Activated B cell treated with CpG ODN at 0.5 μM for 24 hours (primary cell): ENCODE results near the gene PRKCZ. TPM values are rescaled to one million over a fixed set of nuclear protein-coding genes. Genes with fewer than 3 reads are reported as not detected.

Experiments used
- ATAC-seq: fragments of 200-7000 bp; cut with Tn5 transposase; one replicate; pipeline ENCODE4 v1.10.0; 2021; ENCODE audit warnings: low read depth, mild to moderate bottlenecking, moderate library complexity
- CTCF ChIA-PET: fragments of 350-600 bp; sonication (Branson Sonifier 250); formaldehyde crosslinking; loops from one replicate; lab custom pipeline; 2021; ENCODE audit warnings: antibody characterized with exemption; lab: Charles Lee
- POLR2A ChIA-PET: fragments of 350-600 bp; sonication (Branson Sonifier 250); formaldehyde crosslinking; loops from one replicate; lab custom pipeline; 2021; ENCODE audit warnings: antibody characterized with exemption; lab: Charles Lee
- DNase-seq: peaks from one replicate; pipeline ENCODE4 v3.0.0; 2022
- H3K27ac Mint-ChIP-seq: one replicate; pipeline ENCODE4 v1.8.0; 2020; ENCODE audit warnings: mixed read lengths
- H3K27me3 Mint-ChIP-seq: one replicate; pipeline ENCODE4 v1.8.0; 2021; ENCODE audit warnings: mixed read lengths
- H3K36me3 Mint-ChIP-seq: one replicate; pipeline ENCODE4 v1.8.0; 2021; ENCODE audit warnings: low read depth, mixed read lengths
- H3K4me1 Mint-ChIP-seq: one replicate; pipeline ENCODE4 v1.8.0; 2021; ENCODE audit warnings: mixed read lengths
- H3K4me3 Mint-ChIP-seq: one replicate; pipeline ENCODE4 v1.8.0; 2020; ENCODE audit warnings: mild to moderate bottlenecking, mixed read lengths
- H3K9me3 Mint-ChIP-seq: one replicate; pipeline ENCODE4 v1.8.0; 2020; ENCODE audit warnings: mixed read lengths
- CTCF ChIP-seq: fragments of 200-600 bp; IDR thresholded peaks from one replicate; pipeline ENCODE4 v1.8.0; 2022; ENCODE audit warnings: antibody characterized with exemption, mild to moderate bottlenecking
- intact Hi-C: fragments of 100-400 bp; cut with micrococcal nuclease; formaldehyde crosslinking; loops from one replicate; pipeline ENCODE4 v1.15.1; 2024
- total RNA-seq: library from RNA; stranded (reverse); gene quantifications from 2 replicates; pipeline ENCODE4 v1.2.3, GENCODE V29; 2022

Gene PRKCZ
- total RNA-seq, 1 donor from 2014 or later = 28.5 TPM

- Mint-ChIP-seq H3K27me3 (no peaks in the 10 kb centered on the region), H3K9me3 (no peaks in the 10 kb centered on the region), H3K36me3 (peaks cover 31% of the 10 kb centered on the region), H3K4me3 (no peak overlapping the region), H3K27ac (no peak overlapping the region), H3K4me1 (no peaks in the 10 kb centered on the region)
- ATAC-seq (no peak), DNase-seq (no peak)
- TF ChIP-seq CTCF = no peak
- intact Hi-C loops = no loop called here
- ChIA-PET CTCF (no interaction called here), POLR2A (no interaction called here)
Measured at GRCh38 chr1:2168535-2168934, 118.3 kb downstream of the PRKCZ start.

- H3K27me3 Mint-ChIP-seq = no peaks in the 10 kb centered on the region
- no peak overlapping the region for H3K4me3 Mint-ChIP-seq
- TF ChIP-seq CTCF = no peak
- ATAC-seq (no peak), DNase-seq (no peak)
- H3K9me3 Mint-ChIP-seq = no peaks in the 10 kb centered on the region
- H3K4me1 Mint-ChIP-seq = no peaks in the 10 kb centered on the region
- H3K27ac Mint-ChIP-seq = no peak overlapping the region
- CTCF ChIA-PET = no interaction called here
- POLR2A ChIA-PET = interaction anchor here (0.6 kb wide), 1 partner anchor 15 kb away, joined by 6 read pairs; no protein-coding TSS in a partner anchor
- intact Hi-C loops = no loop called here
- peaks cover 24% of the 10 kb centered on the region for H3K36me3 Mint-ChIP-seq
Measured at GRCh38 chr1:2169200-2169836, 119.1 kb downstream of the PRKCZ start.

GRCh38 chr1:2170211-2170610 is 120.0 kb downstream of the PRKCZ start:
- DNase-seq = no peak
- ATAC-seq = no peak
- H3K36me3 Mint-ChIP-seq = peaks cover 21% of the 10 kb centered on the region
- H3K4me3 Mint-ChIP-seq = no peak overlapping the region
- no peak overlapping the region for H3K27ac Mint-ChIP-seq
- CTCF ChIA-PET = no interaction called here
- peaks cover 1% of the 10 kb centered on the region for H3K4me1 Mint-ChIP-seq
- POLR2A ChIA-PET = no interaction called here
- TF ChIP-seq CTCF = no peak
- H3K9me3 Mint-ChIP-seq = no peaks in the 10 kb centered on the region
- no peaks in the 10 kb centered on the region for H3K27me3 Mint-ChIP-seq
- intact Hi-C loops = loop anchor here (10.0 kb wide), 1 partner anchor 205 kb away; no protein-coding TSS in a partner anchor

GRCh38 chr1:2172012-2172411 is 121.8 kb downstream of the PRKCZ start:
- no peak overlapping the region for H3K27ac Mint-ChIP-seq
- H3K4me3 Mint-ChIP-seq = no peak overlapping the region
- no peak for ATAC-seq
- no peak for DNase-seq
- H3K27me3 Mint-ChIP-seq = no peaks in the 10 kb centered on the region
- CTCF ChIA-PET = no interaction called here
- peaks cover 1% of the 10 kb centered on the region for H3K4me1 Mint-ChIP-seq
- POLR2A ChIA-PET = no interaction called here
- H3K9me3 Mint-ChIP-seq = no peaks in the 10 kb centered on the region
- H3K36me3 Mint-ChIP-seq = peaks cover 29% of the 10 kb centered on the region
- intact Hi-C loops = loop anchor here (10.0 kb wide), 1 partner anchor 207 kb away; no protein-coding TSS in a partner anchor
- TF ChIP-seq CTCF = no peak

- no peaks in the 10 kb centered on the region for H3K9me3 Mint-ChIP-seq
- H3K4me3 Mint-ChIP-seq = no peak overlapping the region
- no peak overlapping the region for H3K27ac Mint-ChIP-seq
- H3K27me3 Mint-ChIP-seq = no peaks in the 10 kb centered on the region
- intact Hi-C loops = loop anchor here (10.0 kb wide), 1 partner anchor 208 kb away; no protein-coding TSS in a partner anchor
- no peak for DNase-seq
- no peak for ATAC-seq
- POLR2A ChIA-PET = no interaction called here
- H3K4me1 Mint-ChIP-seq = peaks cover 1% of the 10 kb centered on the region
- CTCF ChIA-PET = no interaction called here
- TF ChIP-seq CTCF = no peak
- peaks cover 33% of the 10 kb centered on the region for H3K36me3 Mint-ChIP-seq
Measured at GRCh38 chr1:2172551-2173146, 122.4 kb downstream of the PRKCZ start.
